CD14-positive monocyte (primary cell): ENCODE measurements around the gene CST8. TPM values are rescaled to one million over a fixed set of nuclear protein-coding genes. Genes with fewer than 3 reads are reported as not detected.

Source experiments
- DNase-seq, 3 donors: peaks; one replicate each; pipeline ENCODE4 v3.0.0-alpha.2; 2011 to 2022
- H2AFZ ChIP-seq: 2 replicates; pipeline ENCODE4 v1.6.0; 2012; ENCODE audit warnings: mild to moderate bottlenecking, low read depth, low read length, inconsistent platforms; ENCODE audit not compliant: insufficient read depth, poor library complexity, severe bottlenecking
- H3K27ac ChIP-seq, 2 donors: 1 replicate in 1 of 2; 2 replicates in 1 of 2; pipeline ENCODE4 v1.5.1; 2012 to 2013; ENCODE audit warnings: low read length in 2 of 2, control low read depth in 1 of 2, inconsistent platforms in 1 of 2, low read depth in 1 of 2, mild to moderate bottlenecking in 1 of 2
- H3K27me3 ChIP-seq, 2 donors: one replicate each; pipeline versions ENCODE4 v1.6.0 to v1.6.1; 2011 to 2013; ENCODE audit warnings: low read length in 2 of 2; ENCODE audit not compliant: control insufficient read depth in 2 of 2, insufficient read depth in 2 of 2
- H3K36me3 ChIP-seq, 2 donors: replicated peaks in 1 of 2; 1 replicate in 1 of 2; 2 replicates in 1 of 2; pipeline versions ENCODE4 v1.5.1 to v1.6.1; 2012 to 2013; ENCODE audit warnings: low read length in 2 of 2, control low read depth in 1 of 2, inconsistent platforms in 1 of 2, mild to moderate bottlenecking in 1 of 2; ENCODE audit not compliant: insufficient read depth in 2 of 2, control insufficient read depth in 1 of 2
- H3K4me1 ChIP-seq, 2 donors: 1 replicate in 1 of 2; 2 replicates in 1 of 2; pipeline versions ENCODE4 v1.5.1 to v1.6.1; 2012 to 2013; ENCODE audit warnings: low read length in 2 of 2, control low read depth in 1 of 2, inconsistent platforms in 1 of 2, mild to moderate bottlenecking in 1 of 2, moderate library complexity in 1 of 2; ENCODE audit not compliant: insufficient read depth in 2 of 2, control insufficient read depth in 1 of 2
- H3K4me2 ChIP-seq: replicated peaks from 2 replicates; pipeline ENCODE3; 2012; ENCODE audit warnings: low read length, moderate library complexity, mild to moderate bottlenecking; ENCODE audit not compliant: poor library complexity, severe bottlenecking; ENCODE audit errors: extremely low read depth
- H3K4me3 ChIP-seq, 3 experiments: fragments of 200-600 bp in 1 of 3; sonication (generic) in 1 of 3; replicated peaks in 1 of 3; 1 replicate in 2 of 3; 2 replicates in 1 of 3; pipeline ENCODE4 v1.5.1; 2011 to 2013; ENCODE audit warnings: low read length in 3 of 3, mild to moderate bottlenecking in 3 of 3, control low read depth in 2 of 3, low read depth in 2 of 3, inconsistent platforms in 1 of 3, moderate library complexity in 1 of 3
- H3K79me2 ChIP-seq: 2 replicates; pipeline ENCODE4 v1.6.0; 2012; ENCODE audit warnings: mild to moderate bottlenecking, control low read depth, inconsistent platforms, low read length, moderate library complexity; ENCODE audit not compliant: insufficient read depth
- H3K9ac ChIP-seq: 2 replicates; pipeline ENCODE4 v1.6.0; 2017; ENCODE audit warnings: low read length, mild to moderate bottlenecking; ENCODE audit not compliant: insufficient read depth, poor library complexity, severe bottlenecking
- H3K9me3 ChIP-seq, 2 donors: replicated peaks in 1 of 2; 1 replicate in 1 of 2; 2 replicates in 1 of 2; pipeline versions ENCODE4 v1.5.1 to v1.6.1; 2012 to 2013; ENCODE audit warnings: low read length in 2 of 2, control low read depth in 1 of 2; ENCODE audit not compliant: control insufficient read depth in 1 of 2, insufficient read depth in 1 of 2
- H4K20me1 ChIP-seq: 2 replicates; pipeline ENCODE4 v1.6.0; 2012; ENCODE audit warnings: mild to moderate bottlenecking, low read length, control low read depth, moderate library complexity; ENCODE audit not compliant: insufficient read depth
- H3K27ac Mint-ChIP-seq, 7 donors: one replicate each; pipeline ENCODE4 v1.8.0; 2020; ENCODE audit warnings: mild to moderate bottlenecking in 7 of 7, mixed read lengths in 7 of 7, moderate library complexity in 6 of 7, inconsistent platforms in 2 of 7
- H3K27me3 Mint-ChIP-seq, 3 donors: one replicate each; pipeline ENCODE4 v1.8.0; 2021 to 2022; ENCODE audit warnings: low read depth in 3 of 3, mild to moderate bottlenecking in 3 of 3, mixed read lengths in 3 of 3, moderate library complexity in 3 of 3, inconsistent platforms in 1 of 3
- H3K36me3 Mint-ChIP-seq, 2 donors: one replicate each; pipeline ENCODE4 v1.8.0; 2020; ENCODE audit warnings: mixed read lengths in 2 of 2, inconsistent platforms in 1 of 2, mild to moderate bottlenecking in 1 of 2
- H3K4me1 Mint-ChIP-seq: one replicate; pipeline ENCODE4 v1.8.0; 2020; ENCODE audit warnings: mild to moderate bottlenecking, mixed read lengths
- H3K4me3 Mint-ChIP-seq, 2 donors: one replicate each; pipeline ENCODE4 v1.8.0; 2020; ENCODE audit warnings: mild to moderate bottlenecking in 2 of 2, mixed read lengths in 2 of 2, moderate library complexity in 1 of 2
- H3K9me3 Mint-ChIP-seq, 7 donors: one replicate each; pipeline ENCODE4 v1.8.0; 2020 to 2022; ENCODE audit warnings: mixed read lengths in 7 of 7, mild to moderate bottlenecking in 6 of 7, moderate library complexity in 6 of 7, inconsistent platforms in 2 of 7
- WGBS: methylation state at CpG from one replicate; pipeline ENCODE4 v1.1.5; 2013; ENCODE audit warnings: missing lambda C conversion rate; ENCODE audit not compliant: insufficient coverage; 5-methylcytosine and 5-hydroxymethylcytosine counted together
- intact Hi-C, 2 donors: fragments of 100-400 bp; cut with micrococcal nuclease; formaldehyde crosslinking; loops; one replicate each; pipeline versions ENCODE4 v1.15.0 to v1.15.1; 2023
- polyA plus RNA-seq, 3 donors: library from polyadenylated mRNA; depleted of rRNA in 1 of 3; unstranded in 2 of 3; stranded (reverse) in 1 of 3; fragments of 300-500 nt in 2 of 3; fragments of >200 nt in 1 of 3; fragmentation: Illumina TruSeq in 2 of 3; gene quantifications; 1 replicate in 2 of 3; 2 replicates in 1 of 3; pipeline ENCODE4 v1.2.3, GENCODE V29; 2012 to 2021
- TF ChIP-seq, protein P1 (sequence below): fragments of 200-600 bp; IDR thresholded peaks from one replicate; pipeline ENCODE4 v1.8.0; 2022; ENCODE audit warnings: antibody characterized with exemption, mild to moderate bottlenecking

The CST8 gene
- polyA plus RNA-seq, 3 donors, result not detected

DNA sequence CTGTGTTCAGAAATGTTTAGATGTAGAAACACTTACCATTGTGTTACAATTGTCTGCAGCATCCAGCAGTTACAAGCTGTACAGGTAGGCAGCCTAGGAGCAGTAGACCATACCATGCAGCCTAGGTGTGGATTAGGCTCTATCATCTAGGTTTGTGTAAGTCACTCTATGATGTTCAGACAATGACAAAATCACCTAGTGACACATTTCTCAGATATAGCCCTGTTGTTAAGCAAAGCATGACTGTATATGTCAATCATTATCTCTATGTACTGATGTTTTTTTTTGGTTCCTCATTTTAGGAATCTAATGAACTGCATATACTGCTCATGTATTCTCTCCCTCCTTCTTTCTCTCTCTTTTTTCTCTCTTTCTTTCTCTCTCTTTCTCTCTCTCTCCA lies 22.2 kb downstream of the CST8 start:
- Histone ChIP-seq H3K79me2 (no peaks in the 10 kb centered on the region), H3K4me1 (no peaks in the 10 kb centered on the region), H3K9ac (no peak overlapping the region), H3K36me3 (no peaks in the 10 kb centered on the region), H3K9me3 (no peaks in the 10 kb centered on the region), H3K27me3 (no peaks in the 10 kb centered on the region), H4K20me1 (no peaks in the 10 kb centered on the region), H3K4me2 (no peak overlapping the region), H3K27ac (no peak overlapping the region), H3K4me3 (no peak overlapping the region), H2AFZ (no peak overlapping the region)
- intact Hi-C loops, result no loop called here
- TF ChIP-seq, protein P1, sequence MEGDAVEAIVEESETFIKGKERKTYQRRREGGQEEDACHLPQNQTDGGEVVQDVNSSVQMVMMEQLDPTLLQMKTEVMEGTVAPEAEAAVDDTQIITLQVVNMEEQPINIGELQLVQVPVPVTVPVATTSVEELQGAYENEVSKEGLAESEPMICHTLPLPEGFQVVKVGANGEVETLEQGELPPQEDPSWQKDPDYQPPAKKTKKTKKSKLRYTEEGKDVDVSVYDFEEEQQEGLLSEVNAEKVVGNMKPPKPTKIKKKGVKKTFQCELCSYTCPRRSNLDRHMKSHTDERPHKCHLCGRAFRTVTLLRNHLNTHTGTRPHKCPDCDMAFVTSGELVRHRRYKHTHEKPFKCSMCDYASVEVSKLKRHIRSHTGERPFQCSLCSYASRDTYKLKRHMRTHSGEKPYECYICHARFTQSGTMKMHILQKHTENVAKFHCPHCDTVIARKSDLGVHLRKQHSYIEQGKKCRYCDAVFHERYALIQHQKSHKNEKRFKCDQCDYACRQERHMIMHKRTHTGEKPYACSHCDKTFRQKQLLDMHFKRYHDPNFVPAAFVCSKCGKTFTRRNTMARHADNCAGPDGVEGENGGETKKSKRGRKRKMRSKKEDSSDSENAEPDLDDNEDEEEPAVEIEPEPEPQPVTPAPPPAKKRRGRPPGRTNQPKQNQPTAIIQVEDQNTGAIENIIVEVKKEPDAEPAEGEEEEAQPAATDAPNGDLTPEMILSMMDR, result no peak
- DNase-seq, result no peak
- H3K9me3 Mint-ChIP-seq, result peaks cover 0 to 5% (median 0%) of the 10 kb centered on the region in 7 donors
- H3K27me3 Mint-ChIP-seq, result peaks cover 4 to 5% (median 4%) of the 10 kb centered on the region in 3 donors
- no peaks in the 10 kb centered on the region for H3K4me1 Mint-ChIP-seq
- H3K27ac Mint-ChIP-seq, result peak overlapping the region in 1 of 7 donors; percentile 6
- no peak overlapping the region for H3K4me3 Mint-ChIP-seq
- no peaks in the 10 kb centered on the region for H3K36me3 Mint-ChIP-seq

DNA sequence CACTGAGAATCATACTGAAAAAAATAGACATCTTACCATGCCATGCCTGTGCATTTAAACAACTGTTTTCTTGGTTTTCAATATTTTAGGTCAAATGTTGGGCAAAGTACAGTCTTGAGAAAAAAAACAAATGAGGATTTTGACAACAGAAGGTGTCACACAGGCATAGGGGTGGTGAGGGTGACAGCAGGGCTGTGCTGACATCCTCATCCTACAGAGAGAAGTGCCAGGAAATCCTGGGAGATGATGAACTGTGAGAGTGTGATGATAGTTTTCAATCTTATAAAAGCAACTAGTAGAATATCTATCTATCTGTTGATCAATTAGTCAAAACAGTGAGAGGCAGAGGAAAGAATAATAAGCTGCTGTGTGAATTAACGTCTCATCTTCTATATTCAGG lies 23.9 kb downstream of the CST8 start:
- H3K9ac ChIP-seq, result no peak overlapping the region
- H2AFZ ChIP-seq, result no peak overlapping the region
- no peaks in the 10 kb centered on the region for H3K79me2 ChIP-seq
- Mint-ChIP-seq H3K4me3 (no peak overlapping the region), H3K4me1 (no peaks in the 10 kb centered on the region), H3K9me3 (peaks cover 0 to 4% (median 2%) of the 10 kb centered on the region in 7 donors), H3K27me3 (peaks cover 3 to 5% (median 4%) of the 10 kb centered on the region in 3 donors), H3K27ac (no peak overlapping the region), H3K36me3 (no peaks in the 10 kb centered on the region)
- intact Hi-C loops, result no loop called here
- H3K4me2 ChIP-seq, result no peak overlapping the region
- no peaks in the 10 kb centered on the region for H3K36me3 ChIP-seq
- no peaks in the 10 kb centered on the region for H3K9me3 ChIP-seq
- H3K4me3 ChIP-seq, result no peak overlapping the region
- H3K27ac ChIP-seq, result no peak overlapping the region
- no peaks in the 10 kb centered on the region for H3K4me1 ChIP-seq
- TF ChIP-seq, protein P1, result no peak
- no peaks in the 10 kb centered on the region for H3K27me3 ChIP-seq
- no peaks in the 10 kb centered on the region for H4K20me1 ChIP-seq
- no CpG with 5 or more reads among the region's 1 CpG for WGBS
- DNase-seq, result no peak
